Stimulated activated CD8-positive, alpha-beta memory T cell treated with anti-CD3 and anti-CD28 coated beads, Interleukin-15, amount 100 ng/mL, for 48 hours (primary cell): ENCODE measurements around the gene FIBIN.
"Not testable (repeated sequence)": the region's sequence is repeated elsewhere in the genome, so short reads cannot be mapped to it uniquely, and the experiment has no call there.

ENCODE experiments used
- DNase-seq, 2 donors: peaks; one replicate each; pipeline ENCODE4 v3.0.0-alpha.2; 2020; ENCODE audit warnings: low read depth in 2 of 2

FIBIN gene

GRCh38 chr11:26993965-26994457 is at the start of gene FIBIN:
Gene FIBIN (plus strand): TSS chr11:26994112. CDS start chr11:26994527, 415 bp downstream.
- DNase-seq, result no peak

- no peak for DNase-seq
Observed at GRCh38 chr11:26944866-26945664, 48.8 kb upstream of the FIBIN start.

DNA sequence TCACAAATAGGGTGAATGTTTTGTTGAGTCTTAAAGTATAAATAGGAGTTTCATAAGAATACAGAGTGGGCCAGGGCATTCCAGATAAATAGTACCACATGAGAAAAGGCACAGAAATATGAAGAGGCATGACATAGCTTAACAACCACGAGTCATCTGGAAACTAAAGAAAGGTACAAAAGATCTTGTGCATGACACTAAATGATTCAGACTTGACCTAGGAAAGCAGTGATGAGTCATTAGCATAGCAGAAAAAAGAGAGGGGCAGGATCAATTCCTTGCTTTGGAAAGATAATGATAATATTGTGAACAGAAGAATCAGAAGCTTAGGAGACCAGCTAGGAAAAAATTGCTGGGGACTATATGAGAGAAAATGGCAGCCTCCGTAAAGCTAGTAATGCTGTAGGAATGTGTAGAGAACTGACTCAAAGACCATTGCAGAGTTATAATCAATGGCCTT is 47.6 kb upstream of the FIBIN start:
- DNase-seq, result no peak

GRCh38 chr11:26947379-26947844 is 46.5 kb upstream of the FIBIN start:
- DNase-seq, result no peak

DNA sequence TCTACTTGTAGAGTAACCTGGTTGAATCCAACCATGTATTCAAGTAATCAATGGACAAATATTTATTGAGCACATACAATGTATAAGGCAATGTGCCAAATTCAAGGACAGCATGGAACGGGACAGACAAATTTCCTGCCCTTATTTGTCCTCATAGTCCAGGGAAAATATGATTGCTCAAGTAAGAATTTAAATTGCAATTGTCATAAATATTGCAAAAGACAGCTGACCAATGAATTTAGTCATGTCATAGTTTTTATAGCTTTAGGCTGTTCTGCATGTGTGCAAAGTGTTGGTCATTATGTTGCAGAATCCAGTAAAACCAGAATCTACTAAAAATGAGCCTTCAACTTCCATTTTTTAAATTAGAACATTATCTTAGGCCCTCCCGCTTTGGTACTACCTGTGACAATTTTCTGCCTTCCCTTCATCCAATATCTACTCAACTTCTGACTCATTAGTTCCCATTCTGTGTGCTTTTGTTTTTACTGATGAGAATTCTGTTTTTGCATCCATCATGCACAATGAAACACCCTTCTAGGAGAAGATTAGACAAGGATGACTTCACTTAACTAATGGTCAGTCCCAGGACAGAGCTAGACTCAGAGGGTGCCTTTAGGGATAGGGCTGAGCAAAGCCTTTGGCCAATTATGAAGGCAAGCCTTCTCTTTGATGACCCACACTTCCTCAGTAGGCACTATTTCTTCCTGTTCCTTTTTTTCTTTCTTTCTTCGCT is 45.8 kb upstream of the FIBIN start:
- DNase-seq, result no peak

GRCh38 chr11:26948881-26949280 is 45.0 kb upstream of the FIBIN start:
- no peak for DNase-seq

DNA sequence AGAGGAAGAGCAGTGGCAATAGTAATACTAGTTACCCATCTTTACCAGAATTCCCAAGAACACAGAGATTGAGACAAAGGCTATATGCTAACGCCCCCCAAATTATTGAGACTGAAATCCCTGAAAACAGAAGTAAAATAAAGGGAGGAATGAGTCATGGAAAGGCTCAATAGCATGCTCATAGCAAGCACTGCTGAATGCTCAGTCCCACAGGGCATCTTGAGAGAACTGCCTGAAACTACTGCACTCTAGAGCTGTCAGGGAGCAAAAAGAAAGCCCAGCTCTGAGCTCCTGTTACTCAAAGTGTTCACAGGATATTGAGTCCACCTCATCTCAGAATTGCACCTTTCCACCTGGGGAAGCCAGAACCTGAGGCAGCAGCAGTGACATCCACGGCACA is 44.1 kb upstream of the FIBIN start:
- no peak for DNase-seq

DNA sequence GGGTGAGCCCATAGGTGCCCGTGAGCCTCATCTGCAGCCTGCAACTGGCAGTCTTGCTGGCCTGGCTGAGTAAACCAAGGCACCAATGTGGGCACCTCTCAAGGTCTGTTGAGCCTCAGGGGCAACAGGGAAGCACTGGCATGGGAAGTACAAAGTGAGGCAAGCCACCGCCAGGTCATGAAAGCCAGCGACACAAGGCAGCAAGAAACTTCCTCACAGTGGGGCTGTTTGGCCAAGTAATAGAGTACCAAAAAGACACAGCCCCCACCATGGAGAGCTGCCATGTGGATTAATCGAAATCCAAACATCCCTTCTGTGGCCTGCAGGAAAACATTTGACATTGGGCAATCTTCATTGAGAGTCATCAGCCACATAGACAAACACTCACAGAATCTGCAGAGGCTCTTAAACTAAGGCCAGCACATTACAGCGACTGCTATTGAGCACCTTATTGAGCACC is 43.6 kb upstream of the FIBIN start:
- no peak for DNase-seq

DNA sequence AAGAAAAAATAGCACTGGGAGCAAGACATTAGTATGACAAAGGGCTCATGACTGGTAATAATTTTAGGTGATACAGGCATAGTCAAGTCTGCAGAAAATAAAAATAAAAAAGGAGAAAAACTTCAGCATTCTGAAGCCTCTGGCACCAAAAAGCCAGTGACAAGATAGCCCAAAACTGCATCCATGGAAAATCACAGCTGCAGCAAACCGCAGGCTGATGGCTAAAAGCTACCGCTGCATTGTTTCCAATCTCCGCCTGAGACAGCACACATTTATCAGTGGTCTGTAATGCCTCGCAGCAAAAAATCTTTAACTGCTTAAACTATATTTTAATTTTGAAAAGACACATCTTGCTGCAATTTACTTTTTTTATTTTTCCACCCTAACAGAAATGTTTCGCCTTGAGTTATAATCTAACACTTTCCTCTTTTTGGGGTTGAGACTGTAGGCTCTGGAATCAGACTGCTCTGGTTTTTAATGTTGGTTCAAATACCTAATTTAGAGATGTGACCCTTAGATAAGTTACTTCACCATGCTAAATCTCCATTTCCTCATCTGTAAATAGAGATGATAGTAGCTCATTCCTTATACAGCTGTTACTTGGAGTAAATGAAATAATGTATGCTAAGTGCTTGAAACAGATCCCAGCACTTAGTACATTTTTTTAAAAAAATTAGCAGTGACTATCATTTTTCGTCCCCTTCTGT is 42.0 kb upstream of the FIBIN start:
- no peak for DNase-seq

DNA sequence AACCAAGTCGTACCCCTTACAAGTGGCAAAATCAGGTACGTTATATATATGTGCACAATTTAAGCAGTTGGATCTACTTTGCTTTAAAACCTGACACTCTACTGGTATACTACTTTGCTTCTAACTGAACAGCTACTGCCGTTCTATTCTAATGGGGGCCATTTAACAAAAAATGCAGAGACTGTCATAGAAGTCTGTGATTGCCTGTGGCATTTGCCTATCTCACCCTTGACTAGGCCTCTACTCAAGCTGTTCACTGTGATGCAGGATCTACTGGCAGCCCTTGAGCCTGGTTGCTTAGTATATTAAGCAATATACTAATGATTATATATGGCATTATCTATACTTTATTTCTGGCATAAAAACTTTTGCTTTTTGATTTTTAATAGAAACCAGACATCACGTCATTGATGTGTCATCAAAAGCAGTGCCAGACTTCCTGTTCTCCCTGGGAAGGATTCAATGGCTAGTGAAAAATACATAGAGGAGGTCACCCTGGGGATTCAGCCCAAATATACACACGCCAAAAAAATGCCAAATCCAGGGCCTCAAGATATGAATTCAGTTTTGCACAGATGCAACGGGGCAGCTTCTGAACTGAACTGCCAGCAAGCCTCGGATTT is 40.0 kb upstream of the FIBIN start:
- no peak for DNase-seq

GRCh38 chr11:26958005-26958701 is 35.8 kb upstream of the FIBIN start:
- DNase-seq, result no peak

- no peak for DNase-seq
Observed at GRCh38 chr11:26958702-26959049, 35.2 kb upstream of the FIBIN start.

DNA sequence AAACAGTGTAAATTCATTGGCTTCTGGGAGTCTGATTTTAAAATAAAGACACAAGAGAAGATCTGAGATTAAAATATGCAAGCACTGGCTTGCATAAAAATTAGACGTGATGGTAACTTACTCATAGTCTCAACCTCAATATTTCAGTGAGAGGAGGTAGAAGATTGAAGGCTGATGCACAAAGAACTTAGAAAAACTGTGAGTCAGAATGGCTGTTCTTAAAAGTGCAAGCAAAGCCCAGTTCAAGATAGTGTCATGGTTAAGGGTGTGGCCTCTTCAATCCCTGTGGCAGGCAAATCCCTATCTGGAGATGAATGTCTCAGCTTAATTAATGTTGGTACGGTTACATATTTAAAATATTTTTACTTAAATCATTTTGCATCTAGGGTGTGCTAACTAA is 33.6 kb upstream of the FIBIN start:
- DNase-seq, result no peak

GRCh38 chr11:26963764-26964163 is 30.1 kb upstream of the FIBIN start:
- DNase-seq, result no peak

DNA sequence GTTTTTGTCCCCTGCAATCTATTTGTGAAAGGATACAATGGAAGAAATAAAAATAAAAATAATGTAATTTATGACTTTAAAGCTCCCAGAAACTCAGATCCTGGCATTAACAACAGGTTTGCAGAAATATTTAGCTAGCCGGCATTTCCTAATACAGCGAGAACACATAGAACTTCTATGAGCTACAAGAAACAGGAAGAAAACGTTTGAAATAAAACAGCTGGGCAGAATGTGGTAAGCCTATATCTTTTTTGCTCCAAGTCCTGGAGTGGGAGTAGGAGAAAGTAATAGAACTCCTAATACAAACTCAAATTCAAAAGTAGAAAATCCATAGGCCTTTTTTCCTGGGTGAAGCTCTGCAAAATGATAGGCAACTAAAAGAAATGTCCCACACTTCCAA is 29.6 kb upstream of the FIBIN start:
- no peak for DNase-seq

- DNase-seq, result not testable (repeated sequence)
Observed at GRCh38 chr11:26964847-26965485, 28.9 kb upstream of the FIBIN start.

- DNase-seq, result no peak
Observed at GRCh38 chr11:26971961-26972360, 22.0 kb upstream of the FIBIN start.

- DNase-seq, result no peak
Observed at GRCh38 chr11:26974069-26974783, 19.7 kb upstream of the FIBIN start.

GRCh38 chr11:26974996-26975395 is 18.9 kb upstream of the FIBIN start:
- DNase-seq, result no peak

- no peak for DNase-seq
Observed at GRCh38 chr11:26976389-26976788, 17.5 kb upstream of the FIBIN start.
